HEK293 (cell line): ENCODE results near the gene RPL27.
"Not testable (repeated sequence)": the region's sequence is repeated elsewhere in the genome, so short reads cannot be mapped to it uniquely, and the experiment has no call there.

ENCODE experiments used
- CTCF ChIA-PET: fragments of 350-600 bp; formaldehyde crosslinking; extraction: SDS; loops from one replicate; lab custom pipeline; 2021; ENCODE audit warnings: antibody characterized with exemption; lab: Yijun Ruan, JAX
- POLR2A ChIA-PET: fragments of 300-600 bp; formaldehyde crosslinking; extraction: SDS; loops from one replicate; lab custom pipeline; 2020; ENCODE audit warnings: antibody characterized with exemption, inconsistent platforms; lab: Yijun Ruan, JAX
- H3K27ac ChIP-seq: fragments of 200-500 bp; sonication (Bioruptor generic); 2 replicates; pipeline ENCODE4 v1.5.1; 2014; ENCODE audit warnings: low read depth, low read length, control low read depth, inconsistent platforms; ENCODE audit errors: extremely low read depth
- H3K36me3 ChIP-seq, 2 experiments: fragments of 200-500 bp in 1 of 2; sonication (Bioruptor generic) in 1 of 2; 1 replicate in 1 of 2; 2 replicates in 1 of 2; pipeline ENCODE4 v1.5.1; 2014 to 2017; ENCODE audit warnings: inconsistent platforms in 2 of 2, low read length in 2 of 2; ENCODE audit not compliant: control insufficient read depth in 2 of 2, insufficient read depth in 1 of 2
- H3K4me1 ChIP-seq: fragments of 200-500 bp; sonication (Bioruptor generic); 2 replicates; pipeline ENCODE4 v1.5.1; 2014; ENCODE audit warnings: mild to moderate bottlenecking, low read length, inconsistent platforms; ENCODE audit not compliant: control insufficient read depth, insufficient read depth
- H3K4me3 ChIP-seq: 2 replicates; pipeline ENCODE4 v1.5.1; 2011; ENCODE audit warnings: low read depth, mild to moderate bottlenecking, control low read depth, low read length, moderate library complexity
- H3K9me3 ChIP-seq: fragments of 200-500 bp; sonication (Bioruptor generic); 2 replicates; pipeline ENCODE4 v1.5.1; 2014; ENCODE audit warnings: low read depth, low read length, inconsistent platforms; ENCODE audit not compliant: control insufficient read depth, insufficient read depth
- CTCF ChIP-seq: fragments of 450-650 bp; formaldehyde crosslinking; IDR thresholded peaks from 2 replicates; pipeline ENCODE4 v1.5.1; 2016; ENCODE audit warnings: missing biosample characterization, missing genetic modification characterization
- GLIS1 ChIP-seq: fragments of 450-650 bp; formaldehyde crosslinking; IDR thresholded peaks from 2 replicates; pipeline ENCODE4 v1.5.1; 2016; ENCODE audit warnings: missing biosample characterization, missing genetic modification characterization
- IKZF3 ChIP-seq: fragments of 450-650 bp; IDR thresholded peaks from 2 replicates; pipeline ENCODE4 v1.5.0; 2018; ENCODE audit warnings: missing biosample characterization, mild to moderate bottlenecking, missing genetic modification characterization, moderate library complexity
- KLF1 ChIP-seq: fragments of 450-650 bp; formaldehyde crosslinking; IDR thresholded peaks from 2 replicates; pipeline ENCODE4 v1.5.1; 2016; ENCODE audit warnings: missing biosample characterization, missing genetic modification characterization
- KLF17 ChIP-seq: fragments of 450-650 bp; formaldehyde crosslinking; IDR thresholded peaks from 2 replicates; pipeline ENCODE4 v1.5.1; 2016; ENCODE audit warnings: missing biosample characterization, missing genetic modification characterization
- MEIS1 ChIP-seq: sonication (generic); formaldehyde crosslinking; IDR thresholded peaks from 2 replicates; pipeline ENCODE4 v1.8.1; 2022; ENCODE audit warnings: missing genetic modification reagents, mild to moderate bottlenecking, borderline replicate concordance
- MZF1 ChIP-seq: fragments of 450-650 bp; formaldehyde crosslinking; IDR thresholded peaks from 2 replicates; pipeline ENCODE4 v1.5.1; 2017; ENCODE audit warnings: missing biosample characterization, missing genetic modification characterization, borderline replicate concordance
- OSR2 ChIP-seq: fragments of 450-650 bp; formaldehyde crosslinking; IDR thresholded peaks from 2 replicates; pipeline ENCODE4 v1.5.1; 2016; ENCODE audit warnings: missing biosample characterization, missing genetic modification characterization
- PBX3 ChIP-seq: sonication (generic); formaldehyde crosslinking; IDR thresholded peaks from 2 replicates; pipeline ENCODE4 v1.8.1; 2022; ENCODE audit warnings: mild to moderate bottlenecking, moderate library complexity, missing genetic modification reagents
- PRDM1 ChIP-seq: fragments of 450-650 bp; formaldehyde crosslinking; IDR thresholded peaks from 2 replicates; pipeline ENCODE4; 2016; ENCODE audit warnings: missing biosample characterization, missing genetic modification characterization
- TRIM28 ChIP-seq: IDR thresholded peaks from 2 replicates; pipeline ENCODE4 v1.6.1; 2011; ENCODE audit warnings: low read length, control low read depth, borderline replicate concordance
- ZBTB20 ChIP-seq: fragments of 450-650 bp; formaldehyde crosslinking; IDR thresholded peaks from 2 replicates; pipeline ENCODE4 v1.5.1; 2016; ENCODE audit warnings: missing biosample characterization, missing genetic modification characterization
- ZBTB6 ChIP-seq: fragments of 450-650 bp; formaldehyde crosslinking; IDR thresholded peaks from 2 replicates; pipeline ENCODE4 v1.5.1; 2017; ENCODE audit warnings: missing biosample characterization, missing genetic modification characterization
- ZFHX2 ChIP-seq: fragments of 450-650 bp; formaldehyde crosslinking; conservative IDR thresholded peaks from 2 replicates; pipeline ENCODE4 v1.5.1; 2016; ENCODE audit warnings: missing biosample characterization, missing genetic modification characterization
- ZIC2 ChIP-seq: fragments of 450-650 bp; formaldehyde crosslinking; IDR thresholded peaks from 2 replicates; pipeline ENCODE4 v1.5.1; 2016; ENCODE audit warnings: missing biosample characterization, missing genetic modification characterization
- ZNF175 ChIP-seq: fragments of 450-650 bp; formaldehyde crosslinking; IDR thresholded peaks from 2 replicates; pipeline ENCODE4 v1.5.1; 2016; ENCODE audit warnings: missing biosample characterization, missing genetic modification characterization
- ZNF223 ChIP-seq: fragments of 450-650 bp; formaldehyde crosslinking; IDR thresholded peaks from 2 replicates; pipeline ENCODE4 v1.5.1; 2016; ENCODE audit warnings: missing biosample characterization, missing genetic modification characterization
- ZNF266 ChIP-seq: fragments of 450-650 bp; formaldehyde crosslinking; IDR thresholded peaks from 2 replicates; pipeline ENCODE4 v1.5.1; 2016; ENCODE audit warnings: missing biosample characterization, missing genetic modification characterization, low read depth
- ZNF366 ChIP-seq: fragments of 450-650 bp; formaldehyde crosslinking; conservative IDR thresholded peaks from 2 replicates; pipeline ENCODE4 v1.5.1; 2016; ENCODE audit warnings: missing biosample characterization, missing genetic modification characterization
- ZNF48 ChIP-seq: fragments of 450-650 bp; formaldehyde crosslinking; IDR thresholded peaks from 2 replicates; pipeline ENCODE4 v1.5.1; 2016; ENCODE audit warnings: missing biosample characterization, missing genetic modification characterization
- ZNF521 ChIP-seq: fragments of 450-650 bp; formaldehyde crosslinking; IDR thresholded peaks from 2 replicates; pipeline ENCODE4 v1.5.1; 2017; ENCODE audit warnings: missing biosample characterization, mild to moderate bottlenecking, missing genetic modification characterization
- ZNF530 ChIP-seq: fragments of 450-650 bp; formaldehyde crosslinking; IDR thresholded peaks from 2 replicates; pipeline ENCODE4 v1.5.1; 2016; ENCODE audit warnings: low read depth, missing biosample characterization, missing genetic modification characterization
- ZNF629 ChIP-seq: fragments of 450-650 bp; formaldehyde crosslinking; IDR thresholded peaks from 2 replicates; pipeline ENCODE4 v1.5.1; 2017; ENCODE audit warnings: missing biosample characterization, missing genetic modification characterization
- ZNF76 ChIP-seq: fragments of 450-650 bp; formaldehyde crosslinking; IDR thresholded peaks from 2 replicates; pipeline ENCODE4; 2016; ENCODE audit warnings: low read depth, missing biosample characterization, missing genetic modification characterization, borderline replicate concordance
- ZSCAN5A ChIP-seq: fragments of 450-650 bp; formaldehyde crosslinking; IDR thresholded peaks from 2 replicates; pipeline ENCODE4 v1.5.1; 2016; ENCODE audit warnings: missing biosample characterization, missing genetic modification characterization
- ZXDB ChIP-seq: fragments of 450-650 bp; formaldehyde crosslinking; IDR thresholded peaks from 2 replicates; pipeline ENCODE4 v1.5.1; 2016; ENCODE audit warnings: missing biosample characterization, missing genetic modification characterization

The RPL27 gene

GRCh38 chr17:42975265-42975664 lies 23.0 kb upstream of the RPL27 start (continued):
- no peak for TF ChIP-seq ZNF175 (tag by site-specific recombination)

- H3K9me3 ChIP-seq, H3K27ac ChIP-seq, H3K4me3 ChIP-seq, H3K36me3 ChIP-seq, CTCF ChIA-PET, H3K4me1 ChIP-seq: not testable (repeated sequence)
- POLR2A ChIA-PET: interaction anchor here (2.1 kb wide), 1 partner anchor 22 kb away, joined by 11 read pairs; the partner anchor contains the start of gene RPL27
Observed at GRCh38 chr17:42975701-42976100, 22.5 kb upstream of the RPL27 start.

GRCh38 chr17:42979511-42980273 lies 18.5 kb upstream of the RPL27 start, which contains the start of gene PTGES3L:
PTGES3L (minus strand) TSS chr17:42980080; CDS start chr17:42980053, 27 bp downstream.
- Histone ChIP-seq H3K4me1 (peaks cover 10% of the 10 kb centered on the region), H3K4me3 (peak within 1 kb of the TSS; percentile 85), H3K36me3 (peaks cover 4 to 6% of the 10 kb centered on the region in 2 experiments; a peak in 2 of 3 replicates), H3K27ac (peak within 1 kb of the TSS; percentile 78), H3K9me3 (no peaks in the 10 kb centered on the region)
- ChIA-PET CTCF (interaction anchor here (1.1 to 1.4 kb wide), 2 partner anchors 18 to 20 kb away, joined by 3 to 6 read pairs; partner anchors contain the start of gene RPL27), POLR2A (interaction anchor here (2.2 to 4.2 kb wide), 2 partner anchors 14 to 19 kb away, joined by 7 to 26 read pairs; partner anchors contain the start of gene RPL27)
- TF ChIP-seq ZIC2 (tag by site-specific recombination) (peak; percentile 80), MEIS1 (CRISPR knock-in tag) (no peak), ZNF366 (tag by site-specific recombination) (0 out of 2 replicates have a peak, but pooled peaks have one; percentile 47), ZSCAN5A (tag by site-specific recombination) (no peak), KLF17 (tag by site-specific recombination) (peak; percentile 26), ZNF223 (tag by site-specific recombination) (no peak), PBX3 (CRISPR knock-in tag) (no peak), ZFHX2 (tag by site-specific recombination) (no peak; the same call in 1 of the 2 replicates), KLF1 (tag by site-specific recombination) (peak; percentile 53; the same call in 1 of the 2 replicates), ZNF266 (no peak), ZNF76 (no peak), ZXDB (tag by site-specific recombination) (peak; percentile 58), PRDM1 (tag by site-specific recombination) (peak; percentile 72), GLIS1 (tag by site-specific recombination) (peak; percentile 78), MZF1 (tag by site-specific recombination) (no peak), CTCF (tag by site-specific recombination) (peak; percentile 49; the same call in 1 of the 2 replicates), TRIM28 (0 out of 2 replicates have a peak, but pooled peaks have one; percentile 22), ZNF629 (tag by site-specific recombination) (no peak), IKZF3 (tag by site-specific recombination) (peak; percentile 51), ZBTB6 (tag by site-specific recombination) (peak; percentile 60; the same call in 1 of the 2 replicates), OSR2 (tag by site-specific recombination) (peak; percentile 34; the same call in 1 of the 2 replicates), ZNF48 (tag by site-specific recombination) (no peak), ZNF521 (tag by site-specific recombination) (no peak), ZBTB20 (tag by site-specific recombination) (peak; percentile 72), ZNF530 (no peak)
